Progenitor cell of endocrine pancreas (in vitro differentiated cells): Measurements from ENCODE around the gene LMF2. TPM values are rescaled to one million over a fixed set of nuclear protein-coding genes. Genes with fewer than 3 reads are reported as not detected.

Experiments used
- DNase-seq: peaks from one replicate; pipeline ENCODE4 v3.0.0; 2021; ENCODE audit warnings: low spot score; ENCODE audit not compliant: unreplicated experiment
- H3K27ac Mint-ChIP-seq: 2 replicates; pipeline ENCODE4 v1.8.0; 2021; ENCODE audit warnings: mild to moderate bottlenecking, moderate library complexity, mixed read lengths
- H3K27me3 Mint-ChIP-seq: 2 replicates; pipeline ENCODE4 v1.8.0; 2021; ENCODE audit warnings: mixed read lengths
- H3K36me3 Mint-ChIP-seq: 2 replicates; pipeline ENCODE4 v1.8.0; 2022; ENCODE audit warnings: mixed read lengths; ENCODE audit not compliant: insufficient read depth
- H3K4me1 Mint-ChIP-seq: 2 replicates; pipeline ENCODE4 v1.8.0; 2021; ENCODE audit warnings: low read depth, mixed read lengths
- H3K4me3 Mint-ChIP-seq: 2 replicates; pipeline ENCODE4 v1.8.0; 2021; ENCODE audit warnings: low read depth, mild to moderate bottlenecking, moderate library complexity, mixed read lengths
- H3K9me3 Mint-ChIP-seq: 2 replicates; pipeline ENCODE4 v1.8.0; 2021; ENCODE audit warnings: low read depth, mixed read lengths
- total RNA-seq: library from RNA; stranded (reverse); gene quantifications from 2 replicates; pipeline ENCODE4 v1.2.1, GENCODE V29; 2021
- TF ChIP-seq, protein P1 (sequence below): fragments of 200-600 bp; sonication (generic); IDR thresholded peaks from one replicate; pipeline ENCODE4 v1.5.0; 2021; ENCODE audit warnings: antibody characterized with exemption, mild to moderate bottlenecking; ENCODE audit not compliant: unreplicated experiment

Gene LMF2
- total RNA-seq, 1 donor from 2014 or later = 65.5 TPM

DNA sequence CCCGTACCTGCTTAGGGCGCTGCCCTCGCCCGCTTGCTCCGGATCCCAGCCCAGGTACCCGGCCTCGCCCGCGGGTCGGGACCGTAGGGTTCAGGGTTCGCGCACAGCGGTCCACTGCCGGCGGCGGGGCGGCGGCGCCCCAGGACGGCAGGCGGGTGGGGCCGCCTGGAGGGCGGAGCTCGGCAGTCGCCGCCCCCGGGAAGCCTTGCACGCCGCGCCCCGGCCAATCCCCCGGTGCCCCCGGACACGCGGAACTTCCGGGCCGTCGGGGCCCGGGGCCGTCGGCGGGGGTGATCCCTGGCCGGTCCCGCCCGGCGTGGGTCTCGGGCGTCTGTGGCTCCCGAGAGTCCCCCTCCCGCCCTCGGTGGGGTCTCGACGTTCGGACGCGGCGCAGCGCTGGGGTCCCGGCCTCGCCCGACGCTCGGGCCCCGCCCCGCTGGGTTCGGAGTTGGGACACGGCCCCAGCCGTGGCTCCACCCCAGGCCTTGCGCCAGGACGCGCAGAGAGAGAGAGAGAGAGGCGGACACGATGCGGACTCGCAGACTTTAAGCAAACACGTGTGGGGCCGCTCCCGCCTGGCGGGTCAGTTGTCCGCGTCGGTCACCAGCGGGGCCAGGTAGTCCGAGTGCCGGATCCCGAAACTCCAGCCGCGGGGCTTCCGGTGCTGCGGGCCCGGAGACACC is 22.5 kb upstream of the LMF2 start, which contains the start of gene TYMP:
Gene TYMP (minus strand): TSS at position 116 of the 683 bp plus-strand sequence. CDS start 303 bp downstream, outside the sequence.
- TF ChIP-seq, protein P1, sequence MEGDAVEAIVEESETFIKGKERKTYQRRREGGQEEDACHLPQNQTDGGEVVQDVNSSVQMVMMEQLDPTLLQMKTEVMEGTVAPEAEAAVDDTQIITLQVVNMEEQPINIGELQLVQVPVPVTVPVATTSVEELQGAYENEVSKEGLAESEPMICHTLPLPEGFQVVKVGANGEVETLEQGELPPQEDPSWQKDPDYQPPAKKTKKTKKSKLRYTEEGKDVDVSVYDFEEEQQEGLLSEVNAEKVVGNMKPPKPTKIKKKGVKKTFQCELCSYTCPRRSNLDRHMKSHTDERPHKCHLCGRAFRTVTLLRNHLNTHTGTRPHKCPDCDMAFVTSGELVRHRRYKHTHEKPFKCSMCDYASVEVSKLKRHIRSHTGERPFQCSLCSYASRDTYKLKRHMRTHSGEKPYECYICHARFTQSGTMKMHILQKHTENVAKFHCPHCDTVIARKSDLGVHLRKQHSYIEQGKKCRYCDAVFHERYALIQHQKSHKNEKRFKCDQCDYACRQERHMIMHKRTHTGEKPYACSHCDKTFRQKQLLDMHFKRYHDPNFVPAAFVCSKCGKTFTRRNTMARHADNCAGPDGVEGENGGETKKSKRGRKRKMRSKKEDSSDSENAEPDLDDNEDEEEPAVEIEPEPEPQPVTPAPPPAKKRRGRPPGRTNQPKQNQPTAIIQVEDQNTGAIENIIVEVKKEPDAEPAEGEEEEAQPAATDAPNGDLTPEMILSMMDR = no peak
- Mint-ChIP-seq H3K36me3 (no peaks in the 10 kb centered on the region), H3K9me3 (no peaks in the 10 kb centered on the region), H3K4me3 (no peak within 1 kb of the TSS), H3K4me1 (peaks cover 14% of the 10 kb centered on the region), H3K27me3 (peaks cover 39% of the 10 kb centered on the region), H3K27ac (no peak within 1 kb of the TSS)
- DNase-seq = no peak

- peaks cover 19% of the 10 kb centered on the region for H3K4me1 Mint-ChIP-seq
- TF ChIP-seq, protein P1 = no peak
- H3K9me3 Mint-ChIP-seq = no peaks in the 10 kb centered on the region
- DNase-seq = no peak
- H3K27ac Mint-ChIP-seq = no peak overlapping the region
- no peak overlapping the region for H3K4me3 Mint-ChIP-seq
- H3K27me3 Mint-ChIP-seq = peaks cover 36% of the 10 kb centered on the region
- peaks cover 3% of the 10 kb centered on the region for H3K36me3 Mint-ChIP-seq
Observed at GRCh38 chr22:50529416-50529896, 22.0 kb upstream of the LMF2 start.

- H3K4me3 Mint-ChIP-seq = no peak overlapping the region
- no peaks in the 10 kb centered on the region for H3K9me3 Mint-ChIP-seq
- no peak overlapping the region for H3K27ac Mint-ChIP-seq
- H3K36me3 Mint-ChIP-seq = peaks cover 4% of the 10 kb centered on the region
- H3K4me1 Mint-ChIP-seq = peaks cover 19% of the 10 kb centered on the region
- peaks cover 31% of the 10 kb centered on the region for H3K27me3 Mint-ChIP-seq
- TF ChIP-seq, protein P1 = no peak
- DNase-seq = no peak
Observed at GRCh38 chr22:50528682-50529415, 21.3 kb upstream of the LMF2 start.

GRCh38 chr22:50527921-50528681 is 20.6 kb upstream of the LMF2 start:
- DNase-seq = no peak
- Mint-ChIP-seq H3K27ac (peak overlapping the region; percentile 52), H3K36me3 (peaks cover 4% of the 10 kb centered on the region), H3K9me3 (no peaks in the 10 kb centered on the region), H3K27me3 (peaks cover 25% of the 10 kb centered on the region), H3K4me1 (peaks cover 15% of the 10 kb centered on the region), H3K4me3 (peak overlapping the region; percentile 61)
- TF ChIP-seq, protein P1 = no peak
